HG03558 (cell line): ENCODE results near the gene CRYBB2.
"Not testable (repeated sequence)": the region's sequence is repeated elsewhere in the genome, so short reads cannot be mapped to it uniquely, and the experiment has no call there.

ENCODE experiments used
- ATAC-seq: cut with Tn5 transposase; IDR thresholded peaks from one replicate; pipeline ENCODE4 v1.9.1; 2021; ENCODE audit warnings: moderate number of reproducible peaks; ENCODE audit not compliant: unreplicated experiment; ENCODE audit errors: extremely low read depth

Gene CRYBB2

GRCh38 chr22:25219211-25219689, at the start of gene CRYBB2:
Gene CRYBB2 (plus strand): TSS chr22:25219639. CDS start chr22:25221430, 1,791 bp downstream.
- no peak for ATAC-seq

DNA sequence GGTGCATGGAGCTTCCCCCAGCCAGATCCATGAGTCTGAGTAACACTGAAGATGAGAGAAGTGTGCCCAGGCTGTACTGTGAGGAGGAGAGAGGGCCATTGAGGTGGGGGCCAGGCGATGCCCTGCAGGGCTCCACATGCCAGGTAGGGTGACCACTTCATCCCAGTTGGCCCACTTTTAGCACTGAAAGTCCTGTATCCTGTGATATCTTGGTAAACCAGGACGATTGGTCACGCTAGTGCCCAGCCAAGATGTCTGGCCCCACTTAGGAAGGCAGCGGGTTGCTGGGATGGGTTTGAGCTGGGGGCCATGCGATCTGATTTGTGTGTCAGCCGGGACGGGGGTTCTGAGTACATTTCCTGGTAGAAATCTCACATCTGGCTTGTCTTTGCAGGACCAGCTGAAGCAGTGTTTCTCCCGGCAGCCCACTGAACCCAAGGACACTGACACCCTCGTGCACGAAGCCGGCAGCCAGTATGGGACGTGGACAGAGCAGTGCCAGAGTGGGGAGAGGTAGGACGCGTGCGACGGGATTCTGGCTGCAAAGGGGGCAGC, 48.9 kb upstream of the CRYBB2 start:
- ATAC-seq: no peak

- no peak for ATAC-seq
Measured at GRCh38 chr22:25172153-25172552, 47.3 kb upstream of the CRYBB2 start.

- no peak for ATAC-seq
Measured at GRCh38 chr22:25174156-25174887, 45.1 kb upstream of the CRYBB2 start.

DNA sequence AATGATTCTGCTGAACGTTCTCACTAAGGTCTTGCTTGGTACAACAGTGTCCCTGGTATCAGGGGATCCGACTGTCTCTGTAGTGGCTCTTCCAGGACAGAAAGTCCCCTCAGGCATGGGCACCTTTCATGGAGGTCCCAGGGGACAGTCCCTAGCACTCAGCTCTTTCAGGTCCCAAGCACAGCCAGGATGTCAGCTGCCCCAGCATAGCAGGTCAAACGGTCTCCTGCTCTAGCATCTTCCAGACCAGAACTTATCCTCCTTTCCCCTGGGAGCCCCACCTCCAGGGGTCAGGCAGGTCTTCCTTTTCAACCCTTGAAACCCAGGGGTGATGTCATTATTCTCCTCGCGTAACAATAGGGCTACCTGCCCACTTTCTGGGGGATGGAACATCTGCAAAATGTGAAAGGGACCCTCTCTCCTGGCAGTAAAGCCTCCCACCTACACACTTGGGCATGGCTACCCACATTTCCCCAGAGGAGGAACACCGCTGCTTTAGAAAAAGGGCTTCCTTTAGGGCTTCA, 44.5 kb upstream of the CRYBB2 start:
- no peak for ATAC-seq

GRCh38 chr22:25176175-25176574, 43.3 kb upstream of the CRYBB2 start:
- no peak for ATAC-seq

DNA sequence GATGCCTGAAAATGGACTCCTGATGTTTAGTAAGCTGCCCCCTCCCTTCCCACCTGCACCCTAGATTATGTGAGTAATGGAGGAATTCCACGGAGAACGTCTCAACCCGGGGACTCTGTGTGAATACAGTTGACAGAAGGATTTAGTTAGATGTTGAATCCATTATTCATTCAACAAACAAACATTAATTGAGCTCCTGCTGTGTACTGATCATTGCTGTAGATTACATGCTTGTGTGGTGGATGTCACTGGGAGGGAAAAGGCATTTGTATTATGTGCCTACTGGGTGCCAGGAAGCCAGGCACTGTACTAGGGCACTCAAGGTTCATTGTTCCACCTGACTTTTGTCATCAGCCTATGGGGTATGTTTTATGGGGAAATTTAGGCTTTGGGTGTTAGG, 42.6 kb upstream of the CRYBB2 start:
- no peak for ATAC-seq

GRCh38 chr22:25177226-25177625, 42.2 kb upstream of the CRYBB2 start:
- ATAC-seq: no peak

- ATAC-seq: no peak
Measured at GRCh38 chr22:25177895-25178294, 41.5 kb upstream of the CRYBB2 start.

GRCh38 chr22:25178348-25178747, 41.1 kb upstream of the CRYBB2 start:
- not testable (repeated sequence) for ATAC-seq

- ATAC-seq: not testable (repeated sequence)
Measured at GRCh38 chr22:25178869-25179631, 40.4 kb upstream of the CRYBB2 start.

DNA sequence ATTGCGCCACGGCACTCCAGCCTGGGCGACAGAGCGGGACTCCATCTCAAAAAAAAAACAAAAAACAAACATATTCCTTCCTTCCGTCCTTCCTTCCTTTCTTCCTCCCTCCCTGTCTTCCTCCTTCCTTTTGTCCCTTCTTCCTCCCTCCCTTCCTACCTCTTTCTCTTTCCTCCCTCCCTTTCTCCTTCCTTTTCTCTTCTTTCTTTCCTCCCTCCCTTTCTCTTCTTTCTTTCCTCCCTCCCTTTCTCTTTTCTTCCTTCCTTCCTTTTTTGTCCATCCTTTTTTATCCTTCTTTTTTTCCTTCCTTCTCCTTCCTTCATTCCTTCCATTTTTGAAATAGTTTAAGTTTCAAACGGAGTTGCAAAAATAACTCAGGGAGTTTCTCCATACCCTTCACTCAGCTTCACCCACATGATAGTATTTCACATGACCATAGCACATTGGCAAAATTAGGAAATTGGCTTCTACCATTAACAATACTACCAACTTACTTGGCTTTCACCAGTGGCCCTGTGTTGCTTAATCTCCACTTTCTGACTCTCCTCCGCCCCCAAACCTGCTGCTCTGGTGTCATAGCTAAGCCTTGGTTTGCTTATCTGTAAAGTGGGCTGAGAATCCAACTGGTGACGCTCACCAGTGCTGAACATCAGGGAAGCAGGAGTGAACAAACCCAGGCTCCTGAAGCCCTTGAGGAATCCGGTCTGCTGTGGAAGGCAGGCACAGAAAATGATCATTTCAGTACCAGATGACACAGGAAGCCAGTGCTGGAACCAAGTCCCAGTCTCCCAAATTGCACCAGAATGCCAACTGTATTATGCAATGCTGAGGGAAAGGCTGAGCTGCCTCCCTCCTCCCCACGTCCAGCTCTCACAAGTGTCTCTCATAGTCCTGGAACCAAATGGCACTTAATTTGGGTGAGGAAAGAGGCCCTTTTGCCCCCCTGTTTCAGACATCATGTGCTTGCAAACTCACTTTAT, 37.0 kb upstream of the CRYBB2 start:
- no peak for ATAC-seq

DNA sequence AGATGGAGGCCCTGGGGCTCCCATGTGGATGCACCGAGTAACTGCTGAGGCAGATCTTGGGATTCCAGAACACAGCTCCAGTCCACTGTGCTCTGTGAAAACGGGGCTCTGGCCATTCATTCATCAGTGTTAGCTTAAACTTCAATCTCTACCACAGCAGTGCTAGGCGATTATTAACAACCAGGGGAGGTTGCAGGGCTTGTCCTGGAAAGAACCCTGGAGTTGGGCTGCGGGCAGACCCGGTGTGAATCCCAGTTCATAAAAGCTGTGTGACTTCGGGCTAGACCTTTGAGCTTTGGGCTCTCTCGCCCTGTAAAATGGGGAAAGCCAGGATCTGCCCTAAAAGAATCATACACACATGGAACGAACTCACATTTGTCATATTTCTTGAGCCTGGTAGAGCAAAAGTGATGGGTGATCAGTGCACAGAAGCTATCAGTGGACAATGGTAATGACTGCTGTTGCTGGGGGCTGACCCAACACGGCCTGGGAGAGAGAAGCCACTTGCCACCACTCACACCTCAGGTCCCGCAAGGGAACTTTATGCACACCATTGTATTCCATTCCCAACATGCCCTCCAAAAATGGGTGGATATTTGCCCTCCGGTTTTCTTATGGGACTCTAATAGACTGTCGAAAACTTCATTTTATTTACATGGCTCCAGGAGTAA, 35.4 kb upstream of the CRYBB2 start:
- ATAC-seq: no peak

- ATAC-seq: no peak
Measured at GRCh38 chr22:25186140-25186539, 33.3 kb upstream of the CRYBB2 start.

DNA sequence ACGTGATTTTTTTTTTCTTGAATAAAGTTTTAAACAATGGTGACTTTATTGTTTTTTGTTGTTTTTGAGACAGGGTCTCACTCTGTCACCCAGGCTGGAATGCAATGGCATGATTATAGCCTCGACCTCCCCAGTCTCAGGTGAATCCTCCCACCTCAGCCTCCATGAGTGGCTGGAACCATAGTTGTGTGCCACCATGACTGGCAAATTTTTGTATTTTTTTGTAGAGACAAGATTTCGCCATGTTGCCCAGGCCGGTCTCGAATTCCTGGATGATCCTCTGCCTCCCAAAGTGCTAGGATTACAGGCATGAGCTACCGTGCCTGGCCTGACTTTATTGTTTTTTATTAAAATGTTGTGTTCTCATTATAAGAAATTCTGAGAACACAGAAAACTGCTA, 32.0 kb upstream of the CRYBB2 start:
- ATAC-seq: no peak

DNA sequence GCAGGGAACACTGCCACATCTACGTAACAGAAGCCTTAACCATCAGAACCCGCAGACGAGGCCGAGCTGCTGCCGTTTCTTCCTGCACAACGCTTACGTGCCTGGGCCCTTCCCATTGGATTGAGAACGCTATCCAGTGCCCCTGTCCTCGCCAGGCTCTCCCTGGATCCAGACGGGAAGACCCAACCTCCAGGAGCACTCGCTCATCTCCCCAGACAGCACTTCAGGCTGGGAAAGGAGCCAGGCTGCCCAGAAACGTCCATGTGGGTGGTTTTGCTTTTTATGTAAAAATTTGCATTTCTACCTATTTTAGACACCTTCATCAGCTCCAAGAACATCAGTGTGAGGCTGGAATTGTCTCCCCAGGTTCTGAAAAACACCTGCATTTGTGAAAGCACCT, 27.0 kb upstream of the CRYBB2 start:
- ATAC-seq: no peak

DNA sequence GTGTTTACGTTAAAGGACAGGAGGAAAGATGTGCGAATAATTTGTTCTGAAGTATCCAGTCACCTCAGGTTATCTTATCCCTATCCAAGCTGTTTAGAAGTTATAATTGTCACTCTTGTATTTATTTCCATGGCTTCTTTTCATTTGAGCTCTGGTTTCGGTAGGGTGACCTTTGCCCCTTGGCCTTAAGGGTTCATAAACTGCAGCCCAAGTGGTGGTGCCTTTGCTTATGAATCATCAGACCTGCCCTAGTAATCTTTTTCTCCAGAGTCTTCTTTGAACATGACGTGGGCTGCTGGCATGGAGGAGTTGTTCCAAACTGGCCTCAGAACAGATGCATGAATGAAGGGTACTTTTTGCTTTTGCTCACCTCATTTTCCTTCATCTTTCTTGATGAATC, 26.3 kb upstream of the CRYBB2 start:
- ATAC-seq: no peak

DNA sequence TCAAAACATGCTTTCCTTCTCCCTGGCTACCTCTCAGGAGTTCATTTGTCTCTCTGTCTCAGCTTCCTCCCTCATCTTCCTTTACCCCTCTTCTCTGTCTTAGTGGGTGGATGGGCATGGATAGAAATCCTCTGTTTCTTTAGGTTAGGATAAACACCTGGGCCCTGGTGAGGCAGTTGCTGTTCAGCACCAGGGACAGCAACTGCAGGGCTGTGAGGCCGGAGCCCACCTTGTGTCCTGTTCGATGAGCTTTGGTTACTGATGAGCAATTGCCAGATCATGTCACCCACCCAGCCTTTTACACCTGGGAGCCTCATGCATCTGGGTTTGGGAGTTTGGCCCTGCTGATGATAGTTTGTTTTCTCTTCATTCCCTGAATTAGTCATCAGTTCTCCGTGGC, 25.9 kb upstream of the CRYBB2 start:
- ATAC-seq: no peak

- no peak for ATAC-seq
Measured at GRCh38 chr22:25196326-25196725, 23.1 kb upstream of the CRYBB2 start.
